Activated naive CD4-positive, alpha-beta T cell treated with anti-CD3 and anti-CD28 coated beads, Interleukin-2, amount 50 U/mL, for 24 hours (primary cell): ENCODE measurements around the gene TRMU.

ENCODE experiments used
- H3K27ac Mint-ChIP-seq: one replicate; pipeline ENCODE4 v1.8.0; 2021; ENCODE audit warnings: mild to moderate bottlenecking, mixed read lengths
- H3K27me3 Mint-ChIP-seq: one replicate; pipeline ENCODE4 v1.8.0; 2021; ENCODE audit warnings: mixed read lengths
- H3K36me3 Mint-ChIP-seq: one replicate; pipeline ENCODE4 v1.8.0; 2021; ENCODE audit warnings: mixed read lengths
- H3K4me1 Mint-ChIP-seq: one replicate; pipeline ENCODE4 v1.8.0; 2021; ENCODE audit warnings: mixed read lengths
- H3K4me3 Mint-ChIP-seq: one replicate; pipeline ENCODE4 v1.8.0; 2021; ENCODE audit warnings: mild to moderate bottlenecking, mixed read lengths
- H3K9me3 Mint-ChIP-seq: one replicate; pipeline ENCODE4 v1.8.0; 2021; ENCODE audit warnings: mixed read lengths

Gene TRMU

DNA sequence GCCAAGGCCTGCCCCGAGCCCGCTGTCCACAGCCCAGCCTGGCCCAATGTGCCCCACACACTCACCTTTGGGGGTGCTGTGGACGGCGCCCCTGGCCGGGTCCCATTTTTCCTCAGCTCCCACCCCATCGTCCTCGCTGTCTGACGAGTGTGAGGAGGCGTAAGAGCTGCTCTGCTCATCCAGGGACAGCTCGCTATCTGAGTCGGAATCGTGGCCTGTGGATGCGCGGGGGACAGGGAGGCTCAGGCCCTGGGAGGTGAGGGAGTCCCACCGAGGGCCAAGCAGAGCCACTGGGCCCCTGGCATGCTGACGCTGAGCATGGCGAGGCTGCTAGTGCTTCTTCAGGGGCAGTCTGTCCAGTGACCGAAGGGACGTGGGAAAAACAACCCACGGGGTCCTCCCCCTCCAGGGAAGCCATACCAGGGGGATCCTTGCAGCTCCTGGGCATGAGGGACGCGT, 29.7 kb downstream of the TRMU start:
- no peaks in the 10 kb centered on the region for H3K9me3 Mint-ChIP-seq
- no peak overlapping the region for H3K27ac Mint-ChIP-seq
- no peaks in the 10 kb centered on the region for H3K27me3 Mint-ChIP-seq
- H3K4me1 Mint-ChIP-seq: peaks cover 9% of the 10 kb centered on the region
- no peaks in the 10 kb centered on the region for H3K36me3 Mint-ChIP-seq
- H3K4me3 Mint-ChIP-seq: no peak overlapping the region

DNA sequence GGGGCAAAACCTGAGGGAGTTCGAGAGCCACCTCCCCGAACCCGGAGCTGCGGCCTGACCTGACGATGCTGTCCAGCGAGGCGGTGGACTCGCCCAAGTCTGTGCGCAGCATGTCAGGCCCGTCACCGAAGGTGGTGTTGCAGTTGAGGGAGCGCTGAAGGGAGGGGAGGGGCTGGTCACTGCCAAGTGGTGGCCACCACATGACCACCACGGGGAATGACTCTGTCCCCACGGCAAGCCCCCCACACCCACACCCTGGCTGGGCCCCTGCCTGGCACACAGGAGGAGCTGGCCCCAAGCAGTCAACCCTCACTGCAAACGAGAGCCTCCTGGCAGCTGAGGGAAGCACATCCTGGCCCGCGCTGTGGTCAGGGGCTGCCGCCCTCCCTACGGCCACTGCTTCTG, 30.8 kb downstream of the TRMU start:
- Mint-ChIP-seq H3K36me3 (no peaks in the 10 kb centered on the region), H3K27me3 (no peaks in the 10 kb centered on the region), H3K4me3 (no peak overlapping the region)

DNA sequence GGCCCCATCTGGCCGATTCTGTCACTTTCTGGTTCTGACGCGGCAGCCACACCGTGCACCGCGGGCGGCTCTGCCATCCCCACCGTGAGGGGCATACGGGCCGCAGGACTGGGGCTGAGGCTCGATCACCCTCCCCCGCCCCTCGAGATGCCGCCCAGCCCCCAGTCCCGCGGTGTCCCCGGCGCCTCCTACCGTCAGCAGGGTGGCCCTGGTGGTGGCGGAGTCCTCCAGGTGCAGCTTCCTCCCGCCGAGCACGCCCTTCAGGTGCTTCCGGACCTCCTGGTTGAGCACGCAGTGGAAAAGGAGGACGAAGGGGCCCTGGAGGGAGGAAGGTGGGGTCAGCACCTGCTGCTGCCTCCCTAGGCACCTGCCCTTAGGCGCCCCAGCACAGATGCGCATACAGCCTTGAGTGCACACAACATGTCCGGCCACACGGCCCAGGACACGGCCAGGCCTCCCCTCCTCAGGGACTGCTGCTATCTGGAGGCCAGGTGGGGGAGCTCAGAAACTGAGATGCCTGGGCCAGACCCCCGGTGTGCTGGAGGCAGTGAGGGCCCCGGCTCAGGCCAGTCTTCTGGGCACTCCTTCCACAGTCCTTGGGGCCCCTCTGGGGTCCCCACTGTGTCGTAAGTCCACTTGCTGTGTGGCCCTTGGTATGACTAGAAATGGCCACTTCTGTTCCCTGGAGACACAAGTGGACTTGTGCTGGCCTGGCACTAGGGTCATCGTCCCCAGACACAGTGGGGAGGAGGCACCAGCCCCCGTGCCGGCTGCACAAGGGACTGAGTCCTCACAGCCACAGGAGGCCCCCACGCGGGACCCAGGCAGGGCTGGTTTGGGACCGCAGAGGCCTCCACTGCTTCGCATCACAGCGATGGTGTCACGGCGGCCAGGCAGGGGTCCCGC, 31.5 kb downstream of the TRMU start:
- H3K4me3 Mint-ChIP-seq: peak overlapping the region; percentile 23

More for the DNA sequence above, 30.8 kb downstream of the TRMU start:
- peaks cover 20% of the 10 kb centered on the region for H3K4me1 Mint-ChIP-seq
- no peak overlapping the region for H3K27ac Mint-ChIP-seq
- H3K9me3 Mint-ChIP-seq: no peaks in the 10 kb centered on the region

GRCh38 chr22:46367707-46368191, 32.2 kb downstream of the TRMU start:
- Mint-ChIP-seq H3K36me3 (no peaks in the 10 kb centered on the region), H3K4me3 (no peak overlapping the region), H3K27ac (peak overlapping the region; percentile 23), H3K9me3 (no peaks in the 10 kb centered on the region), H3K27me3 (no peaks in the 10 kb centered on the region), H3K4me1 (peaks cover 25% of the 10 kb centered on the region)

More for the DNA sequence above, 31.5 kb downstream of the TRMU start:
- H3K27me3 Mint-ChIP-seq: no peaks in the 10 kb centered on the region
- no peaks in the 10 kb centered on the region for H3K9me3 Mint-ChIP-seq
- H3K4me1 Mint-ChIP-seq: peaks cover 25% of the 10 kb centered on the region
- no peak overlapping the region for H3K27ac Mint-ChIP-seq
- no peaks in the 10 kb centered on the region for H3K36me3 Mint-ChIP-seq

DNA sequence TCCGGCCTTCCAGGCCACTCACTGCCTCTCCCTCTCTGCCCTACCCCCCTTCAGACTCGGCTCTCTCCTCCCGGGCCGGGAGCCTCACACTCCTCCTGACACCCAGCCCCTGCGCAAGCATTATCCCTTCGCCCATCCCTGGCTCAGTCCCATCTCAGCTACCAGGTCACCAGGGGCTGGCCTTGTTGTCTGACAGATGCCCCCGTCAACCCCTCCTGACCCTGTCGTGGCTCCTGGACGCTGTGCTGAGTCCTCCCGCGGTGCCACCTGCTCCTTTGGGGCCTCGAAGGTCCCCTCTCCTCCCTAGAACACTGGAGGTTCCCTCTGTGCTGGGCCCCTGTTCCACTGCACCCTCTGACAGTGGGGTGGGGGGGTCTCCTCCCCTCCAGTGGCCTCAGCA, 32.9 kb downstream of the TRMU start:
- Mint-ChIP-seq H3K27ac (no peak overlapping the region), H3K4me3 (no peak overlapping the region), H3K4me1 (peaks cover 29% of the 10 kb centered on the region)

GRCh38 chr22:46368871-46369715, 33.6 kb downstream of the TRMU start:
- Mint-ChIP-seq H3K9me3 (no peaks in the 10 kb centered on the region), H3K36me3 (no peaks in the 10 kb centered on the region), H3K4me3 (no peak overlapping the region), H3K4me1 (peaks cover 34% of the 10 kb centered on the region), H3K27me3 (no peaks in the 10 kb centered on the region), H3K27ac (no peak overlapping the region)

More for the DNA sequence above, 32.9 kb downstream of the TRMU start:
- Mint-ChIP-seq H3K27me3 (no peaks in the 10 kb centered on the region), H3K9me3 (no peaks in the 10 kb centered on the region), H3K36me3 (no peaks in the 10 kb centered on the region)

DNA sequence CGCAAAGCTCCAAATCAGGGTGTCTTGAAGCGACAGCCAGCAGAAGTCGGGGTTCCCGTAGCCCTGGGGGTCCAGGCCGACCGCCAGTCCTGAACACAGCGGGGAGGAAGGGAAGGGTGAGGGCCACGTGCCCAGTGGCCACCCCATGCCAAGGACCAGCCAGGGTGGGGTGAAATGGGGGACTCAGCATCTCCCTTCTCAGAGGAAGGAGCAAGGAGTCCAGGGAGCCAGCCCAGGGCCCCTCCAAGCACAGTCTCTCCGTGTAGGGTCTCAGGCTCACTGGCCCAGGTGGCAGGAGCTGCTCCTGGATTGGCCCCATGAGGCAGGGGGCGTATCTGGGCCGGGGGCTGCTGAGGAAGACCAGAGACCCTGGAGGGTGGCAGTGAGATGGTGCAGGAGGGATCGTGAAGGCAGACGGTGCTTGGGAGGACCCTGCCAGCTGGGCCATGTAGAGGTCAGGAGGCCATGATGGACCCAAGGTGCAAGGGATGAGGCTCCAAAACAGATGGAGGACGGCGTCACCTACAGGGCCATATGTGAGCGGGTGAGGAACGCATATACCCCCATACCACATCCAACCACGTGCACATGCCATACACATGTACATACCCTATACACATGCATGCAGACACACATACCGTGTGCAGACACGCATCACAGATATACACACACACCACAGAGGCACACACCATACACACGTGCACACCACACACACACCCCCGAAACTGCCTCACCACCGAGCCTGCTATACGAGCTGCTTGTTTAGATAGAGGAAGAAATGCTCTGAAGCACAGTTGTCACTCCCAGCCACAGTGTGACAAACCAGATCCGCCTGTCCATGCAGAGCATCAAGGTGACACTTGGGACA, 34.4 kb downstream of the TRMU start:
- no peaks in the 10 kb centered on the region for H3K27me3 Mint-ChIP-seq
- no peak overlapping the region for H3K27ac Mint-ChIP-seq
- H3K9me3 Mint-ChIP-seq: no peaks in the 10 kb centered on the region
- H3K36me3 Mint-ChIP-seq: no peaks in the 10 kb centered on the region
- no peak overlapping the region for H3K4me3 Mint-ChIP-seq
- H3K4me1 Mint-ChIP-seq: peaks cover 39% of the 10 kb centered on the region

GRCh38 chr22:46370584-46371291, 35.2 kb downstream of the TRMU start:
- Mint-ChIP-seq H3K4me3 (no peak overlapping the region), H3K27ac (no peak overlapping the region), H3K4me1 (peaks cover 39% of the 10 kb centered on the region), H3K36me3 (no peaks in the 10 kb centered on the region), H3K27me3 (no peaks in the 10 kb centered on the region), H3K9me3 (peaks cover 1% of the 10 kb centered on the region)

DNA sequence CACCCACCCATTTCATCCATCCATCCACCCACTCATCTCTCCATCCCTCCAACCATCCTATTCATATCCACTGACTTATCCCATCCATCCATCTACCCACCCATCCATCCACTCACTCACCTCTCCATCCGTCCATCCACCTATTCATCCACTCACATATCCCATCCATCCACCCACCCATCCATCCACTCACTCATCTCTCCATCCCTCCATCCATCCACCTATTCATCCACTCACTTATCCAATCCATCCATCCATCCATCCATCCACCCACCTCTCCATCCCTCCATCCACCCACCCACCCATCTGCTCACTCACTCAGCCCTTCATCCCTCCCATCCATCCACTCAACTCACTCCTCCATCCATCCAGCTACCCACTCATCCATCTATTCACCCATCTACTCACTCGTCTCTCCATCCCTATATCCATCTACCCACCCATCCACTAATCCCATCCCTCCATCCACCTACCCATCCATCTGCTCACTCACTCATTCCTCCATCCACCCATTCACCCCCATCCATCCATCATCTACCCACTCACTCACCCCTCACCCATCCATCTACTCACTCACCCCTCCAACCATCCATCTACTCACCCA, 36.2 kb downstream of the TRMU start:
- peaks cover 3% of the 10 kb centered on the region for H3K36me3 Mint-ChIP-seq
- H3K4me1 Mint-ChIP-seq: peaks cover 39% of the 10 kb centered on the region
- H3K27ac Mint-ChIP-seq: peak overlapping the region; percentile 38
- H3K27me3 Mint-ChIP-seq: no peaks in the 10 kb centered on the region
- H3K9me3 Mint-ChIP-seq: peaks cover 6% of the 10 kb centered on the region
- H3K4me3 Mint-ChIP-seq: no peak overlapping the region

GRCh38 chr22:46372686-46373085, 37.2 kb downstream of the TRMU start:
- H3K36me3 Mint-ChIP-seq: peaks cover 3% of the 10 kb centered on the region
- H3K27me3 Mint-ChIP-seq: no peaks in the 10 kb centered on the region
- H3K9me3 Mint-ChIP-seq: peaks cover 6% of the 10 kb centered on the region
- H3K27ac Mint-ChIP-seq: no peak overlapping the region
- H3K4me3 Mint-ChIP-seq: peak overlapping the region; percentile 36
- peaks cover 39% of the 10 kb centered on the region for H3K4me1 Mint-ChIP-seq

DNA sequence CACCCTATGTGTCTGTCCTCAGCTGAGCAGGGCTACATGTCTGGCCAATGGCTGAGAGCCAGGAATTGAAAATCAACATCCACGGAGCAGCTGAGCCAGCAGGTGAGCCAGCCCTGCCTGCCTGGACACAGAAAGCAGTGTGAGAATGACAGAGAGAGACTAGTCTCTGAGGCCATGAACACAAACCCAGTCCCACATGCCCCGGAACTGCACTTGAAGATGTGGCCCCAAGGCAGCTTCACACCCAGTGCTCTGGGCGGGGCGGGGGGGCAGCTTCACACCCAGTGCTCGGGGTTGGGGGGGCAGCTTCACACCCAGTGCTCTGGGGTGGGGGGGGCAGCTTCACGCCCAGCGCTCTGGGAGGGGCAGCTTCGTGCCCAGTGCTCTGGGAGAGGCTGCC, 37.6 kb downstream of the TRMU start:
- Mint-ChIP-seq H3K4me3 (peak overlapping the region; percentile 36), H3K4me1 (peaks cover 39% of the 10 kb centered on the region), H3K36me3 (peaks cover 3% of the 10 kb centered on the region), H3K27ac (no peak overlapping the region), H3K27me3 (no peaks in the 10 kb centered on the region), H3K9me3 (peaks cover 6% of the 10 kb centered on the region)

DNA sequence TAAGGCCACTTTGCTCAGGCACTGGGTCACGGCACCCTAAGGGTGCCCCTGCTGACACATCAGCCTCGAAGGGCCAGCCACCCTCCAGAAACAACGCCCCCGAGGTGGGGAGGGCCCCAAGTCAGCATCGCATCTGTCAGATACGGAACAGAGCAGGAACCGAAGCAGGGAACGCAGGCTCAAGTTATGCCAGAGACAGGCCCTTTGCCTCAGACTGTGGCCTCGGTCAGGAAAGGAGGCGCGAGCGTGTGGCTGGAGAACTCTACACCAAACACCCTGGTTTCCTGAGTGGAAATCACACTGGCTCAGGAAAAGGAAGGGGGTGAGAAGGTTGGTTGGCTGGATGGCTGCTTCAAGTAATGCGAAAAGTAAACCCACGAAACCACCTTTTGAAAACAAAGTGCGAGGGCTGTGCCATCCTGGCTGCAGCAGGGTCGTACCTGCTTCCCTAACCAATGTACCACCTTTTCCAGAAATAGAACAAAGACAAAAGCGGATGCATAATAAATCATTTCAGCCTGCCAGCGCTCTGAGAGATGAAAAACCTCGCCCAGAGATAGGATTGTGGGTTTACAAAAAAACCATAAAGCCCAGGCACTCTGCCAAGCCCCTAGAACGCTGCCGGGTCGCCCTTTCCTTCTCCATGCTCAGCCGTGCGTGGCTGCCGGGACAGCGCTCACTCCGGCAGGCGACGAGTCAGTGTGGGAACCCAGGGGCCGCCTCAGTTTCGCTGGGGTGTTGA, 38.6 kb downstream of the TRMU start:
- H3K36me3 Mint-ChIP-seq: peaks cover 3% of the 10 kb centered on the region
- peaks cover 6% of the 10 kb centered on the region for H3K9me3 Mint-ChIP-seq
- peak overlapping the region; percentile 21 for H3K4me3 Mint-ChIP-seq
- peaks cover 39% of the 10 kb centered on the region for H3K4me1 Mint-ChIP-seq
- H3K27me3 Mint-ChIP-seq: no peaks in the 10 kb centered on the region
- H3K27ac Mint-ChIP-seq: no peak overlapping the region

DNA sequence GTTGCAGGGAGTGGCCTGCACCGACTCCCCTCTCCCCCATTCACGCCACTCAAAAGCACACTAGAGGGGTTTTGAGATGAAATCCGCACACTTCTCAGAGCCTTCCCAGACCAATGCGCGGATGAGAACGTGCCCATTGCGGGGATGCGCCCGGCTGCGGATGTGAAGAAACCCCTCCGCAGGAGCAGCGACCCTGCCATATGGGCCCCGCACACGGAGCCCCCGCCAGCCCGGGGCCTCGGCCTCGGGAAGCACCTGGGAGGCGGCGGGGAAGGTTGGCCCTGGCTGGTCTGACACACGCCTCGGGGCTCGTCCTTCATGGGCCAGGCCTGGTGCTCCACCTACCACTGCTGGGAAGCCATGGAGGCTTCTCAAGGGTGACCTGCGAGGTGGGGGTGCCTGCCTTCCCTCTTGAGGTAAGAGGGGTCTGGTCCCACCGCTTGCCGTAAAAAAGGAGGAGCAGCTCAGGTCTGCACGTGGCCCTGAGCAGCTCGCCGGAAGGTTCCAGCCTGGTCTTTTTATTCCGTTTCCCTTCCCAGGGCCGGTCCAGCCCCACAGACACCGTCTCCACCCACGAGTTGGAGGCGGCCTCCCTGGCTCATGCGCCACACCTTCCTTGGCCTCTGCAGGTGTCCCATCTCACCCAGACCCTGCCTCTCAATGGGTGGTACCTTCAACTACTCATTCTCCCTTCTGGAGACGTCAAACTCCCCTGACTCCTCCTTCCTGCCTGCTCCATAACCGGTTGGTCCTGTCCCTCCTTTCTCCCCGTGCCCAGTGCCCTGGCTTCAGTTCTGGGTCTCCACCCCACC, 39.4 kb downstream of the TRMU start:
- peaks cover 6% of the 10 kb centered on the region for H3K9me3 Mint-ChIP-seq
- H3K27ac Mint-ChIP-seq: no peak overlapping the region
- H3K36me3 Mint-ChIP-seq: peaks cover 3% of the 10 kb centered on the region
- H3K27me3 Mint-ChIP-seq: no peaks in the 10 kb centered on the region
- peaks cover 37% of the 10 kb centered on the region for H3K4me1 Mint-ChIP-seq
- peak overlapping the region; percentile 30 for H3K4me3 Mint-ChIP-seq
